T-helper 1 cell treated with Interleukin-12 subunit alpha and Interleukin-12 subunit beta and Interleukin-4 antibody, amounts not matched to agents 30 μg/mL and 1 μg/mL, for 36 hours (primary cell): Measurements from ENCODE around the gene EIF4E1B.

ENCODE experiments used
- H3K27ac Mint-ChIP-seq: one replicate; pipeline ENCODE4 v1.8.0; 2021; ENCODE audit warnings: mild to moderate bottlenecking, mixed read lengths
- H3K27me3 Mint-ChIP-seq: one replicate; pipeline ENCODE4 v1.8.0; 2021; ENCODE audit warnings: low read depth, mixed read lengths
- H3K36me3 Mint-ChIP-seq: one replicate; pipeline ENCODE4 v1.8.0; 2021; ENCODE audit warnings: low read depth, mixed read lengths
- H3K4me1 Mint-ChIP-seq: one replicate; pipeline ENCODE4 v1.8.0; 2021; ENCODE audit warnings: low read depth, mixed read lengths
- H3K4me3 Mint-ChIP-seq: one replicate; pipeline ENCODE4 v1.8.0; 2021; ENCODE audit warnings: mild to moderate bottlenecking, moderate library complexity, mixed read lengths
- H3K9me3 Mint-ChIP-seq: one replicate; pipeline ENCODE4 v1.8.0; 2021; ENCODE audit warnings: mixed read lengths

EIF4E1B gene

GRCh38 chr5:176685010-176685409, 54.5 kb downstream of the EIF4E1B start:
- no peak overlapping the region for H3K4me3 Mint-ChIP-seq
- H3K4me1 Mint-ChIP-seq, result no peaks in the 10 kb centered on the region
- H3K27ac Mint-ChIP-seq, result no peak overlapping the region
- peaks cover 41% of the 10 kb centered on the region for H3K27me3 Mint-ChIP-seq
- H3K36me3 Mint-ChIP-seq, result no peaks in the 10 kb centered on the region
- H3K9me3 Mint-ChIP-seq, result peaks cover 16% of the 10 kb centered on the region

GRCh38 chr5:176687247-176687646, 56.8 kb downstream of the EIF4E1B start:
- Mint-ChIP-seq H3K36me3 (no peaks in the 10 kb centered on the region), H3K27me3 (peaks cover 41% of the 10 kb centered on the region), H3K4me3 (no peak overlapping the region), H3K4me1 (no peaks in the 10 kb centered on the region), H3K27ac (no peak overlapping the region), H3K9me3 (peaks cover 16% of the 10 kb centered on the region)

DNA sequence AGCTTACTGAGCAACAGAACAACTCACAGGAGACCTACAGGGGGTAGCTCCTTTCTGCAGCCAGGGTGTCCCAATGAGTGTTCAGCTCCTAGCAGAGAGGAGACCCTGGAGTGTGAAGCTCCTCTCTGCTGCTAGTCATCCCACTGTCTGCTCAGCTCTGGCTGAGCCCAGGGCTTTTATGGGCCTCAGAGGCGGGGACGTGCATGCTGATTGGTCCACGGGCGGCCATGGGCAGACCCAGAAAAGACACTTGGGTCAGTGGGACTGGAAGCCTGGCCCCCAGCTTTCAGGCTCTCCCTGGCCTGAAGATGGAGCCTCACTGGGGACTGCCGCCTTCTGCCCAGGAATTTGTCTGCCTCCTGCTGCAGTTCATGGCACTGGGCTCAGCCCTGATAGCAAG, 57.4 kb downstream of the EIF4E1B start:
- no peaks in the 10 kb centered on the region for H3K4me1 Mint-ChIP-seq

DNA sequence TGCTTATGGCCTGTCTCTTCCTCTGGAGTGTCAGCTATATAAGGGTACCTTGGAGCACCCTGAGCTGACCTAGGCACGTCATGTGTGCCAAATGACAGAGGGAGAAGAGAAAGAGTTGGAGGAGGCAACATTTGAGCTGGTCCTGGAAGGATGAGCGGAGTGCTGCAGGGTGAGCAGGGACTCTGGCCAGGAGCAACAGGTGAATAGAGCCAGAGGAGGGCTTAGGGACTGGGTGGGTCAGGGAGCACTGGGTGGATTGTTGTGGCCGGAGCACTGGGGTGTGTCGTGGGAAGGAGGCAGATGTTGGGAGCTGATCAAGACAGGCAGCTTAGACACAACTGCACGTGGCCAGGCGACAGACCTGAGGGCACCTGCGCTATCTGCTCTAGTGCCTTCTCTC, 60.4 kb downstream of the EIF4E1B start:
- H3K36me3 Mint-ChIP-seq, result no peaks in the 10 kb centered on the region
- peaks cover under 1% of the 10 kb centered on the region for H3K9me3 Mint-ChIP-seq
- H3K27ac Mint-ChIP-seq, result no peak overlapping the region
- no peak overlapping the region for H3K4me3 Mint-ChIP-seq
- peaks cover 32% of the 10 kb centered on the region for H3K27me3 Mint-ChIP-seq
- no peaks in the 10 kb centered on the region for H3K4me1 Mint-ChIP-seq

More for the DNA sequence above, 57.4 kb downstream of the EIF4E1B start:
- peaks cover 16% of the 10 kb centered on the region for H3K9me3 Mint-ChIP-seq
- peaks cover 39% of the 10 kb centered on the region for H3K27me3 Mint-ChIP-seq
- H3K36me3 Mint-ChIP-seq, result no peaks in the 10 kb centered on the region
- no peak overlapping the region for H3K4me3 Mint-ChIP-seq
- H3K27ac Mint-ChIP-seq, result no peak overlapping the region

- no peak overlapping the region for H3K27ac Mint-ChIP-seq
- H3K36me3 Mint-ChIP-seq, result no peaks in the 10 kb centered on the region
- no peak overlapping the region for H3K4me3 Mint-ChIP-seq
- H3K9me3 Mint-ChIP-seq, result no peaks in the 10 kb centered on the region
- H3K4me1 Mint-ChIP-seq, result no peaks in the 10 kb centered on the region
- H3K27me3 Mint-ChIP-seq, result peaks cover 33% of the 10 kb centered on the region
Measured at GRCh38 chr5:176691524-176691923, 61.0 kb downstream of the EIF4E1B start.

DNA sequence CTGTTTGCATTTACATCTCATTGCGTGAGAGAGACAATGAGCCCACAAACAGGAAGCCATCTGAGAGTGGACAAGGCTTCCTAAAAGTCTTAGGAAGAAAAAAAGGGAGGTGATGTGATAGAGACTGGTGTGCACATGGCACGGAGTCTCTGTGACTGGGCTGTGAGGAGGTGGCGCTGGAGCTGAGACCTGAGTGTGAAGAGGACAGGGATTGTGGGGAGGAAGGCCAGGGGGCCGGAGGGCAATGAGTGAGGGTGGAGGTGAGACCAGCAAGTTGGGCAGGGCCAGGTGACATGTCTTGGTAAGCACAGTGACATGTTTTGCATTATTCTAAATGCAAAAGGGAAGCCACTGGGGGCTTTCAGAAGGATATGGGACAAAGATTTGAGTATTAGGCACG, 61.9 kb downstream of the EIF4E1B start:
- Mint-ChIP-seq H3K27me3 (peaks cover 41% of the 10 kb centered on the region), H3K9me3 (no peaks in the 10 kb centered on the region), H3K4me3 (no peak overlapping the region), H3K4me1 (no peaks in the 10 kb centered on the region), H3K36me3 (no peaks in the 10 kb centered on the region), H3K27ac (no peak overlapping the region)

GRCh38 chr5:176692839-176693476, 62.5 kb downstream of the EIF4E1B start:
- H3K27ac Mint-ChIP-seq, result no peak overlapping the region

GRCh38 chr5:176693477-176693851, 63.0 kb downstream of the EIF4E1B start:
- peaks cover 45% of the 10 kb centered on the region for H3K27me3 Mint-ChIP-seq
- H3K27ac Mint-ChIP-seq, result no peak overlapping the region

More at GRCh38 chr5:176692839-176693476, 62.5 kb downstream of the EIF4E1B start:
- no peaks in the 10 kb centered on the region for H3K4me1 Mint-ChIP-seq
- no peaks in the 10 kb centered on the region for H3K9me3 Mint-ChIP-seq
- H3K4me3 Mint-ChIP-seq, result no peak overlapping the region
- H3K27me3 Mint-ChIP-seq, result peaks cover 41% of the 10 kb centered on the region
- H3K36me3 Mint-ChIP-seq, result no peaks in the 10 kb centered on the region

GRCh38 chr5:176694146-176694545, 63.7 kb downstream of the EIF4E1B start:
- Mint-ChIP-seq H3K9me3 (no peaks in the 10 kb centered on the region), H3K4me1 (no peaks in the 10 kb centered on the region), H3K4me3 (no peak overlapping the region), H3K36me3 (no peaks in the 10 kb centered on the region), H3K27me3 (peaks cover 47% of the 10 kb centered on the region), H3K27ac (no peak overlapping the region)

More at GRCh38 chr5:176693477-176693851, 63.0 kb downstream of the EIF4E1B start:
- Mint-ChIP-seq H3K4me3 (no peak overlapping the region), H3K4me1 (no peaks in the 10 kb centered on the region), H3K36me3 (no peaks in the 10 kb centered on the region), H3K9me3 (no peaks in the 10 kb centered on the region)

GRCh38 chr5:176694631-176695030, 64.2 kb downstream of the EIF4E1B start:
- H3K27ac Mint-ChIP-seq, result no peak overlapping the region
- H3K4me3 Mint-ChIP-seq, result no peak overlapping the region
- H3K9me3 Mint-ChIP-seq, result no peaks in the 10 kb centered on the region
- peaks cover 47% of the 10 kb centered on the region for H3K27me3 Mint-ChIP-seq
- no peaks in the 10 kb centered on the region for H3K36me3 Mint-ChIP-seq
- no peaks in the 10 kb centered on the region for H3K4me1 Mint-ChIP-seq

DNA sequence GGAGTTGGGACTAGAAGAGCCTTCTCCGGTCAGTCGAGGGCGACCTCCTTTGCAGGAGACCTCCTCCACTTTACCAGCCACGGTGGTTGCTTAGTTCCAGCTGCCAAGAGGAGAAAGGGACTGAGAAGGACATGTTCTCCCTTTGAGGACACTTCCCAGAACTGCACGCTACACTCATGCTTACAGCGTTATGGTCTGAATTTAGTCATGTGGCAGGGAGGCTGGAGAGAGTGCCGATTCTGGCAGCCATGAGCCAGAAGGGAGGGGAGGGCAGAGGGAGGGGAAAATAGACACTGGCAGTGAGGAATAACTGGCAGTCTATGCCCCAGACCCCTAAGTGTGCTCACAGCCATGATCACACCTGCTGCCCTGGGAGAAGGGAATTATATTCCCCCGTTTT, 64.6 kb downstream of the EIF4E1B start:
- peaks cover 51% of the 10 kb centered on the region for H3K27me3 Mint-ChIP-seq
- H3K4me1 Mint-ChIP-seq, result no peaks in the 10 kb centered on the region
- no peak overlapping the region for H3K27ac Mint-ChIP-seq
- no peaks in the 10 kb centered on the region for H3K9me3 Mint-ChIP-seq
- no peak overlapping the region for H3K4me3 Mint-ChIP-seq
- H3K36me3 Mint-ChIP-seq, result no peaks in the 10 kb centered on the region
